CD14-positive monocyte (primary cell): ENCODE results near the gene ZNF488. TPM values are rescaled to one million over a fixed set of nuclear protein-coding genes. Genes with fewer than 3 reads are reported as not detected.

Experiments used
- DNase-seq, 3 donors: peaks; one replicate each; pipeline ENCODE4 v3.0.0-alpha.2; 2011 to 2022
- H2AFZ ChIP-seq: 2 replicates; pipeline ENCODE4 v1.6.0; 2012; ENCODE audit warnings: mild to moderate bottlenecking, low read depth, low read length, inconsistent platforms; ENCODE audit not compliant: insufficient read depth, poor library complexity, severe bottlenecking
- H3K27ac ChIP-seq, 2 donors: 1 replicate in 1 of 2; 2 replicates in 1 of 2; pipeline ENCODE4 v1.5.1; 2012 to 2013; ENCODE audit warnings: low read length in 2 of 2, control low read depth in 1 of 2, inconsistent platforms in 1 of 2, low read depth in 1 of 2, mild to moderate bottlenecking in 1 of 2
- H3K27me3 ChIP-seq, 2 donors: one replicate each; pipeline versions ENCODE4 v1.6.0 to v1.6.1; 2011 to 2013; ENCODE audit warnings: low read length in 2 of 2; ENCODE audit not compliant: control insufficient read depth in 2 of 2, insufficient read depth in 2 of 2
- H3K36me3 ChIP-seq, 2 donors: replicated peaks in 1 of 2; 1 replicate in 1 of 2; 2 replicates in 1 of 2; pipeline versions ENCODE4 v1.5.1 to v1.6.1; 2012 to 2013; ENCODE audit warnings: low read length in 2 of 2, control low read depth in 1 of 2, inconsistent platforms in 1 of 2, mild to moderate bottlenecking in 1 of 2; ENCODE audit not compliant: insufficient read depth in 2 of 2, control insufficient read depth in 1 of 2
- H3K4me1 ChIP-seq, 2 donors: 1 replicate in 1 of 2; 2 replicates in 1 of 2; pipeline versions ENCODE4 v1.5.1 to v1.6.1; 2012 to 2013; ENCODE audit warnings: low read length in 2 of 2, control low read depth in 1 of 2, inconsistent platforms in 1 of 2, mild to moderate bottlenecking in 1 of 2, moderate library complexity in 1 of 2; ENCODE audit not compliant: insufficient read depth in 2 of 2, control insufficient read depth in 1 of 2
- H3K4me2 ChIP-seq: replicated peaks from 2 replicates; pipeline ENCODE3; 2012; ENCODE audit warnings: low read length, moderate library complexity, mild to moderate bottlenecking; ENCODE audit not compliant: poor library complexity, severe bottlenecking; ENCODE audit errors: extremely low read depth
- H3K4me3 ChIP-seq, 3 experiments: fragments of 200-600 bp in 1 of 3; sonication (generic) in 1 of 3; replicated peaks in 1 of 3; 1 replicate in 2 of 3; 2 replicates in 1 of 3; pipeline ENCODE4 v1.5.1; 2011 to 2013; ENCODE audit warnings: low read length in 3 of 3, mild to moderate bottlenecking in 3 of 3, control low read depth in 2 of 3, low read depth in 2 of 3, inconsistent platforms in 1 of 3, moderate library complexity in 1 of 3
- H3K79me2 ChIP-seq: 2 replicates; pipeline ENCODE4 v1.6.0; 2012; ENCODE audit warnings: mild to moderate bottlenecking, control low read depth, inconsistent platforms, low read length, moderate library complexity; ENCODE audit not compliant: insufficient read depth
- H3K9ac ChIP-seq: 2 replicates; pipeline ENCODE4 v1.6.0; 2017; ENCODE audit warnings: low read length, mild to moderate bottlenecking; ENCODE audit not compliant: insufficient read depth, poor library complexity, severe bottlenecking
- H3K9me3 ChIP-seq, 2 donors: replicated peaks in 1 of 2; 1 replicate in 1 of 2; 2 replicates in 1 of 2; pipeline versions ENCODE4 v1.5.1 to v1.6.1; 2012 to 2013; ENCODE audit warnings: low read length in 2 of 2, control low read depth in 1 of 2; ENCODE audit not compliant: control insufficient read depth in 1 of 2, insufficient read depth in 1 of 2
- H4K20me1 ChIP-seq: 2 replicates; pipeline ENCODE4 v1.6.0; 2012; ENCODE audit warnings: mild to moderate bottlenecking, low read length, control low read depth, moderate library complexity; ENCODE audit not compliant: insufficient read depth
- H3K27ac Mint-ChIP-seq, 7 donors: one replicate each; pipeline ENCODE4 v1.8.0; 2020; ENCODE audit warnings: mild to moderate bottlenecking in 7 of 7, mixed read lengths in 7 of 7, moderate library complexity in 6 of 7, inconsistent platforms in 2 of 7
- H3K27me3 Mint-ChIP-seq, 3 donors: one replicate each; pipeline ENCODE4 v1.8.0; 2021 to 2022; ENCODE audit warnings: low read depth in 3 of 3, mild to moderate bottlenecking in 3 of 3, mixed read lengths in 3 of 3, moderate library complexity in 3 of 3, inconsistent platforms in 1 of 3
- H3K36me3 Mint-ChIP-seq, 2 donors: one replicate each; pipeline ENCODE4 v1.8.0; 2020; ENCODE audit warnings: mixed read lengths in 2 of 2, inconsistent platforms in 1 of 2, mild to moderate bottlenecking in 1 of 2
- H3K4me1 Mint-ChIP-seq: one replicate; pipeline ENCODE4 v1.8.0; 2020; ENCODE audit warnings: mild to moderate bottlenecking, mixed read lengths
- H3K4me3 Mint-ChIP-seq, 2 donors: one replicate each; pipeline ENCODE4 v1.8.0; 2020; ENCODE audit warnings: mild to moderate bottlenecking in 2 of 2, mixed read lengths in 2 of 2, moderate library complexity in 1 of 2
- H3K9me3 Mint-ChIP-seq, 7 donors: one replicate each; pipeline ENCODE4 v1.8.0; 2020 to 2022; ENCODE audit warnings: mixed read lengths in 7 of 7, mild to moderate bottlenecking in 6 of 7, moderate library complexity in 6 of 7, inconsistent platforms in 2 of 7
- WGBS: methylation state at CpG from one replicate; pipeline ENCODE4 v1.1.5; 2013; ENCODE audit warnings: missing lambda C conversion rate; ENCODE audit not compliant: insufficient coverage; 5-methylcytosine and 5-hydroxymethylcytosine counted together
- intact Hi-C, 2 donors: fragments of 100-400 bp; cut with micrococcal nuclease; formaldehyde crosslinking; loops; one replicate each; pipeline versions ENCODE4 v1.15.0 to v1.15.1; 2023
- polyA plus RNA-seq, 3 donors: library from polyadenylated mRNA; depleted of rRNA in 1 of 3; unstranded in 2 of 3; stranded (reverse) in 1 of 3; fragments of 300-500 nt in 2 of 3; fragments of >200 nt in 1 of 3; fragmentation: Illumina TruSeq in 2 of 3; gene quantifications; 1 replicate in 2 of 3; 2 replicates in 1 of 3; pipeline ENCODE4 v1.2.3, GENCODE V29; 2012 to 2021
- TF ChIP-seq, protein P1 (sequence below): fragments of 200-600 bp; IDR thresholded peaks from one replicate; pipeline ENCODE4 v1.8.0; 2022; ENCODE audit warnings: antibody characterized with exemption, mild to moderate bottlenecking

The ZNF488 gene
- polyA plus RNA-seq, 3 donors = not detected

DNA sequence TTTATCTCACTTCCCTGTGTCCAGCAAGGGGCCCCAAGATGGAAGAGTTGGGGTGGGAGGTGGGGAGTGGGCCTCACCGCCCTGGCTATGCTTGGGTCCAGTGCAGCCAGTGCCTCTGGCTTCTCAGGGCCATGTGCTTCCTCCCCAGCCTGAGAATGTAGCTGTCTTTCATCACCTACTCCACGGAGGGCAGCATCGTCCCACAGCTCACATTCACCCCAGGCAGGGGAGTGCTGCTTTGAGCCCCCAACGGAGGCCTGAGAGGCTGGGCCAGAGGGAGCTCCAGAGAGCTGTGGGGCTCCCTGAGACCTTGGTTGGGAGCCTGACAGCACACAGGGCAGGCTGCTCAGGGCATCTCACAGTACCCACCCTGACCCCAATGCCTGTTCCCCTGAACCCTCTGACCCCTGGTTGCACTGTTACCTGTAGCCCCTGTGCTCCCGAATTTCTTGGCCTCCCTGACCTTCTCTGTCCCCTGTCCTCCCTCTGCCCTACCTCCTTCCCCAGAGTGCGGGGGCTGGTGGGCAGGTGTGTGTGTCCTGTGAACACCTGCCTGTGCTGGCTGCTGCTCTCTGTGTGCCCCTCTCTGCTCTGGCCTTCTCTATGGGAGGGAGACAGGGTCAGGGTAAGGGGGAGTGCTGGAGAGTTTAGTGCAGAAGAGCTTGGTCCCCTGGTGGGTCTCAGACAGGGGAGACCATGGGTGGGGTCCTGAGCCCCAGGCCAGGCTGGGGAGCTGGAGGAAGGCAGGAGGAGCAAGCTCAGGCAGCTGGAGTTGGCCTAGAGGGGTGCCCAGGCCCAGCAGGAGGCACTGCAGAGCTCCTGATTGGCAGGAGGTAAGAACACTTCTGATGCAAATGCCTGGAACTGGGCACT lies 19.6 kb upstream of the ZNF488 start:
- Mint-ChIP-seq H3K4me3 (no peak overlapping the region), H3K36me3 (no peaks in the 10 kb centered on the region), H3K27me3 (peaks cover 0 to 4% (median 0%) of the 10 kb centered on the region in 3 donors), H3K9me3 (peaks cover 0 to 2% (median 0%) of the 10 kb centered on the region in 7 donors), H3K4me1 (no peaks in the 10 kb centered on the region), H3K27ac (no peak overlapping the region)
- H3K4me2 ChIP-seq = no peak overlapping the region
- no peak overlapping the region for H3K27ac ChIP-seq
- TF ChIP-seq, protein P1, sequence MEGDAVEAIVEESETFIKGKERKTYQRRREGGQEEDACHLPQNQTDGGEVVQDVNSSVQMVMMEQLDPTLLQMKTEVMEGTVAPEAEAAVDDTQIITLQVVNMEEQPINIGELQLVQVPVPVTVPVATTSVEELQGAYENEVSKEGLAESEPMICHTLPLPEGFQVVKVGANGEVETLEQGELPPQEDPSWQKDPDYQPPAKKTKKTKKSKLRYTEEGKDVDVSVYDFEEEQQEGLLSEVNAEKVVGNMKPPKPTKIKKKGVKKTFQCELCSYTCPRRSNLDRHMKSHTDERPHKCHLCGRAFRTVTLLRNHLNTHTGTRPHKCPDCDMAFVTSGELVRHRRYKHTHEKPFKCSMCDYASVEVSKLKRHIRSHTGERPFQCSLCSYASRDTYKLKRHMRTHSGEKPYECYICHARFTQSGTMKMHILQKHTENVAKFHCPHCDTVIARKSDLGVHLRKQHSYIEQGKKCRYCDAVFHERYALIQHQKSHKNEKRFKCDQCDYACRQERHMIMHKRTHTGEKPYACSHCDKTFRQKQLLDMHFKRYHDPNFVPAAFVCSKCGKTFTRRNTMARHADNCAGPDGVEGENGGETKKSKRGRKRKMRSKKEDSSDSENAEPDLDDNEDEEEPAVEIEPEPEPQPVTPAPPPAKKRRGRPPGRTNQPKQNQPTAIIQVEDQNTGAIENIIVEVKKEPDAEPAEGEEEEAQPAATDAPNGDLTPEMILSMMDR = no peak
- H3K79me2 ChIP-seq = no peaks in the 10 kb centered on the region
- H3K9ac ChIP-seq = no peak overlapping the region
- no peaks in the 10 kb centered on the region for H4K20me1 ChIP-seq
- H3K4me1 ChIP-seq = peaks cover 4 to 6% of the 10 kb centered on the region in 2 donors
- no peak overlapping the region for H3K4me3 ChIP-seq
- no peaks in the 10 kb centered on the region for H3K27me3 ChIP-seq
- no peak for DNase-seq
- 92% methylated on average over 3 of the region's 6 CpGs for WGBS
- H3K36me3 ChIP-seq = no peaks in the 10 kb centered on the region
- H3K9me3 ChIP-seq = no peaks in the 10 kb centered on the region
- no peak overlapping the region for H2AFZ ChIP-seq
- intact Hi-C loops = no loop called here

DNA sequence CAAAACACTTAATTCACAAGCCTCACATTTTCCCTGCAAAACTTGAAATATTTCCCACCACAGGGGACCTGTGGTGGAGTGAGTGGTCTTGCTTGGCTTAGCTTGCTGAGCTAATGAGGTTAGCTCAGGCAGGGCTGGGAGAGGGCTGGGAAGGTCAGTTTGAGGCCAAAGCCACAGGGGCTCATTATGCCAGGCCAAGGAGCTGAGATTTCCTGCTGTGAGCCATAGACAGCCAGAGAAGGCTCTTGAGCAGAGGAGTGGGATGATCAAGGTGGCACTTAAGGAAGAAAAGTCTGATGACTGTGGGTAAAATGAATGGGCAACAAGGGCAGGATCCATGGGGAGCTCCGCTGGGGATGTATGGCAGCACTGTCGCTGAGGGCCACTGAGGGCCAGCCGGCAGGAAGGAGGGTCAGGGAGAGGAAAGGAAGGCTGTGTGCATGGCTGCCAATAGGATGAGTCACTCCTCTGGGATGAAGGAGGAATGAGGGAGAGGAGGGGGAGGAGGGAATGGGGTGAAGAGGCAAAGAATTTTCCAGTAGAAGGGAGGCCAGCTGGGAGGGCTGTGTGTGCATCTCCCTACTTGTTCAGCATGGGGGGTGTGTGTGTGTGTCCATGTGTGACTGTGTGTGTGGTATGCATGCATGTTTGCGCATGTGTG lies 18.7 kb upstream of the ZNF488 start:
- DNase-seq = no peak
- no peaks in the 10 kb centered on the region for H3K36me3 ChIP-seq
- no peak overlapping the region for H3K4me2 ChIP-seq
- WGBS = 100% methylated on average over 3 of the region's 4 CpGs
- no peaks in the 10 kb centered on the region for H3K79me2 ChIP-seq
- no peaks in the 10 kb centered on the region for H4K20me1 ChIP-seq
- H3K27ac Mint-ChIP-seq = peak overlapping the region in 1 of 7 donors; percentile 28
- no peak overlapping the region for H3K27ac ChIP-seq
- peaks cover 0 to 4% (median 2%) of the 10 kb centered on the region in 3 donors for H3K27me3 Mint-ChIP-seq
- no peaks in the 10 kb centered on the region for H3K36me3 Mint-ChIP-seq
- no peak overlapping the region for H3K9ac ChIP-seq
- TF ChIP-seq, protein P1 = no peak
- no peaks in the 10 kb centered on the region for H3K4me1 Mint-ChIP-seq
- H2AFZ ChIP-seq = no peak overlapping the region
- H3K9me3 Mint-ChIP-seq = peaks cover 0 to 2% (median 0%) of the 10 kb centered on the region in 7 donors
- H3K27me3 ChIP-seq = no peaks in the 10 kb centered on the region
- intact Hi-C loops = no loop called here
- no peak overlapping the region for H3K4me3 ChIP-seq
- no peak overlapping the region for H3K4me3 Mint-ChIP-seq
- no peaks in the 10 kb centered on the region for H3K9me3 ChIP-seq
- no peaks in the 10 kb centered on the region for H3K4me1 ChIP-seq
